Measurements from ENCODE around the gene UBFD1.
A peak's percentile ranks its signal among the peaks of the same experiment; 100 is the strongest.
"Not testable (repeated sequence)": the region's sequence is repeated elsewhere in the genome, so short reads cannot be mapped to it uniquely, and the experiment has no call there.

The UBFD1 gene

GRCh38 chr16:23571895-23572294 lies 14.4 kb downstream of the UBFD1 start:
- DNase-seq, result no peak

- DNase-seq, result no peak
These were observed 14.9 kb downstream of the UBFD1 start for GRCh38 chr16:23572394-23572793.

GRCh38 chr16:23573817-23574216 lies 16.3 kb downstream of the UBFD1 start:
- DNase-seq, result no peak

DNA sequence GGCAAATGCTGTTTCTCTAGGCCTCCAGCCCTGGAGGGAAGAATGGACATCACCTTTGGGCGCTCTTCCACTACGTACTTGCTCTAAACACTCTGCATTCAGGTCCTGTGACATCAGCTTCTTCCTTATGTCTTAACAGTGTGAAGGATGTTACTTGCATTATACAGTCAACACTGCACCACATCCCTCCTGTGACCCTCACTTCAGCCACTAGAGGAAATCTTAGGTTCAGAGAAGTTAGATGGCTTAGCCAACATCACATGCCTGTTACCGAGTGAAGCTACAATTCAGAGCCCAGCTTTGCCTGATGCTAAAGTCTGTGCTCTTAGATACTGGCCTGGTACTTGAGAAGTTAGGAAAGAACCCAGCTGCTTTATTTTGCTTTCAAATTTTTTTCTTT lies 18.3 kb downstream of the UBFD1 start:
- DNase-seq, result no peak

DNA sequence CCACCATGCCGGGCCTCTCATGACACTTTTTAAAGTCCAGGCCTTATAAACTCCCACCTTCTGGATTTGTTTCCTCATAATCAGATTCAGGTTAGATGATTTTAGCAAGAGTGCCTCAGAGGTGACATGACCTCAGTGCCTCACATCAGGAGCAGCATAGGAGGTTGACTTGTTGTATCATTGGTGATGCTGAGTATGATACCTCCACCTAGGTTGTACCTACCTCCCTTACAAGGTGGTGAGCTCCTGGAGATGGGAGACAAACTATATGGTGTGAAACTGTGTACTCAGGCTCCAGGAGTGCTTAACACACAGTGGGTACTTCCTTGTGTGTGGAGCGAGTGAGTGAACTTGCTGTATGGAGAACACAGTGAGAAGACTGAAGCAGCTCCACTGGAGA lies 20.0 kb downstream of the UBFD1 start:
- no peak for DNase-seq

GRCh38 chr16:23578101-23578830 lies 20.7 kb downstream of the UBFD1 start:
- DNase-seq, result no peak

DNA sequence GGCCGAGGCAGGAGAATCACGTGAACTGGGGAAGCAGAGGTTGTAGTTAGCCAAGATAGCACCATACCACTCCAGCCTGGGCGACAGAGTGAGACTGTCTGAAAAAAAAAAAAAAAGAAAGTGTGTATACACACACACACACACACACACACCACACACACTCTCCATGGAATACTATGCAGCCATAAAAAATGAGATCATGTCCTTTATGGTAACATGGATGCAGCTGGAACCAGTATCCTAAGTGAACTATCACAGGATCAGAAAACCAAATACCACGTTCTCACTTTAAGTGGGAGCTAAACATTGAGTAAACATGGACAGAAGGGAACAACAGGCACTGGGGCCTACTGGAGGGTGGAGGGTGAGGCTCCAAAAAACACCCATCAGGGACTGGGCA lies 21.8 kb downstream of the UBFD1 start:
- DNase-seq, result no peak

GRCh38 chr16:23580391-23580790 lies 22.9 kb downstream of the UBFD1 start:
- DNase-seq, result no peak

DNA sequence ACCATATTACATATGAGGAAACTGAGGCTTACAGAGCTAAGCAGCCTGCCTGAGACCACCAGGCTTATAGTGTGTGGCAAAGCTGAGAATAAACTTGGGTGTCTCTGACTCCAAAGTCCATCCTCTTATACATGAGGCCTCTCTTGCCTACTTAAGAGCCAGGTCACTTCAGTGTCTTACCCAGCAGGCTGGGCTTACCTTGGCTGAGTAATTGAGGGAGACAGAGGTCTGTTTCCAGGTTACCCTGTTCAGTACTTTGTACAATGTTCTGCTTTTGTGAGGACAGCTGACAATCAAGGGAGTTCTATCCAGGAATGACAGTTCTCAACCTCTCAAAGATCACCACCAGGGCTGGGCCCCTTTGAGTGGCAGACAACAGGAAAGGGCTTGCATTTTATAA lies 24.2 kb downstream of the UBFD1 start:
- DNase-seq, result no peak

DNA sequence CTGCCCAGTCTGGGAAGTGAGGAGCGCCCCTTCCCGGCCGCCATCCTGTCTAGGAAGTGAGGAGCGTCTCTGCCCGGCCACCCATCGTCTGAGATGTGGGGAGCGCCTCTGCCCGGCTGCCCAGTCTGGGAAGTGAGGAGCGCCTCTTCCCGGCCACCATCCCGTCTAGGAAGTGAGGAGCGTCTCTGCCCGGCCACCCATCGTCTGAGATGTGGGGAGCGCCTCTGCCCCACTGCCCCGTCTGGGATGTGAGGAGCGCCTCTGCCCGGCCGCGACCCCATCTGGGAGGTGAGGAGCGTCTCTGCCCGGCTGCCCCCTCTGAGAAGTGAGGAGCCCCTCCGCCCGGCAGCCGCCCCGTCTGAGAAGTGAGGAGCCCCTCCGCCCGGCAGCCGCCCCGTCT lies 25.7 kb downstream of the UBFD1 start:
- not testable (repeated sequence) for DNase-seq

DNA sequence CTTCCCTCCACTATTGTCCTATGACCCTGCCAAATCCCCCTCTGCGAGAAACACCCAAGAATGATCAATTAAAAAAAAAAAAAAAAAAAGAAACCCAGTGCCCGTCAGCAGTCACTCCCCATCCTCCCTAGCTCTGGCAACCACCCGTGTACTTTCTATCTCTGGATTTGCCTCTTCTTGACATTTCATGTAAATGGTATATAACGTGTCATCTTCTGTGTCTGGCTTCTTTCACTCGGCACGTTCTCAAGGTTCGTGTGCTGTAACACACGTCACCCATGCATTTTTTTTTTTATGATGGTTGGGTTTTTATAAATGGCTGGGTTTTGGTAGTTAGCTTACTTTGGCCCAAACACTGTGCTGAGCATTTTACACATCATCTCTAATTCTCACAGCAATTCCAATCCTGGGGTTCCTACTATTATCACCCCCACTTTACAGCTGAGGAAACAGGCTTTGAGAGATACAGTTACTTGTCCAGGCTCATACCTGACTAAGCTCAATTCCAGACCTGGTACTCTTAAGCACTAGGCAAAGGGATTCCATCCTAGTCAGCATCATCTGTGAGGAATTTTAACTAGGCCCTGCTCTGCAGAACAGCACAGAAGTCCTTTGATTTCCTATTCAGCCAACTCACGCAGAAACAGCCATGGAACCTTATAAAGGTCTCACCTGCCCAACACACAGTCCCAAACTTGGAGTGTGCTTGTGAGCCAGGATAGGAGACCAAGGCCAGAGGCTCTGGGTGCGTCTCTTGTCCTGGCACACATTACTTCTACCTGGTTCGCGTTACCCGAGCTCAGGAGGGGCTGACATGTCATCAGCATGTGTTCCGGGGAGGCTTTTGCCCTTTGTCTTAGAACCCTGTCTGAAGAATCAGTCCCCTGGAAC lies 26.9 kb downstream of the UBFD1 start:
- no peak for DNase-seq

GRCh38 chr16:23587726-23588125 lies 30.2 kb downstream of the UBFD1 start:
- DNase-seq, result no peak

- no peak for DNase-seq
These were observed 32.7 kb downstream of the UBFD1 start for GRCh38 chr16:23590181-23590580.

- no peak for DNase-seq
These were observed 36.7 kb downstream of the UBFD1 start for GRCh38 chr16:23594186-23594585.

DNA sequence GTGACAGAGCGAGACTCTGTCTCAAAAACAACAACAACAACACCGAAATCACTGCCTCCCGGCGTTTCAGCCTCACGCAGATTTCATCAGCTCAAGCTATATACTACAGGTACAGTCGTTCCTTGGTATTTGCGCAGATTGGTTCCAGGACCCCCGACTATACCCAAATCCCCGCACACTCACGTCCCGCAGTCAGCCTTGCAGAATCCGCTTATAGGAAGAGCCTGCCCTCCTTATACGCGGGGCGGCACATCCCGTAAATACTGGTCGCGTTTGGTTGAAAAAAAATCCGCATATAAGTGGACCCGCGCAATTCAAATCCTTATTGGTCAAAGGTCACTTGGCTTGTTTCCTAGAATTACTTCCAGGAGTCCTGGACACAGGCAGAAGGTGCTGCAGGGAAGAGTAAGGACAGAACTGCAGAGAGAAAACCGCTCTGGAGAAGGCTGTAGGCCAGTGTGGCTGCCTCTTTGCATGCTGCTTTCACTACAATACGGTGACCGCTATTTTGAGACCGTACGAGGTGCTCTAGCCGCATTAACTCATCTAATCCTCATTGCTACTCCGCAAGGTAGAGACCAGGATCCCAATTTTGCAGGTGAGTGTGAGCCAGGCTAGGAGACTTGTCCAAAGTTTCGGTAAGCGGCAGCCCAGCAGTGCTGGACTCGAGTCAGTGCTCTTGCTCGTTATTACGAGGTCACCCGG lies 37.9 kb downstream of the UBFD1 start:
- peak; percentile 5 for DNase-seq

DNA sequence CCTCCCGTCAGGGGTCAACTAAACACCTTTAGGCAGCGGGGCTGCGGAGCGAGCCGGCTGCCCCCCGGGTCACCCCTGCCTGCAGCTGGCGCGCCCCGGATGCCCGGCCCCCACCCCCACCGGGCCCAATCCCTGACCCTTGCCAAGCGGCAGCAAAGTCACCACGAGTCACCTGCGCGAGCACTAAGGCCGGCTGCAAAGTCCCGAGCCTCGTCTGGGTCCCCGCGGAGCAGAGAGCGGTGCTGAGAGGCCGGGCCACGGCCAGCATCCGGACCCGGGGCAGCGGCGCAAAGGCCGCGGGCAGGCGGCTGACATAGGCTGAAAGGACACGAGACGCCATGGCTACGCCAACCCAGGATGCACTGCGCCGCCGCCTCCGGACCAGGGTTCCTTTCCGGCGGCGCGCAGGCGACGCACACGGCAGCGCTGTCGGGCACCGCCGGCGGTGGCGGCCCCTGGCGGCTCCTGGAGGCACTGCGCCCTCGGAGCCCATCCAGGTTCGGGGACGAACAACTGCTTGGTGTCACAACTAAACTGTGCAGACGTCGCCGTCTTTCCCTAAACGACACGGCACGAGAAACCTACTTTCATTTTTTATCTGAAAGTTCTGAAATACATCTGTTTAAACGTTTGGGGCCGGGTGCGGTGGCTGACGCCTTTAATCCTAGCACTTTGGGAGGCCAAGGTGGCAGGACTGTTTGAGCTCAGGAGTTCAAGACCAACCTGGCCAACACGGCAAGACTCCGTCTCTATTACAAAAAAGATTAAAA lies 38.6 kb downstream of the UBFD1 start, which contains the start of gene NDUFAB1:
TSS of gene NDUFAB1 (minus strand) at position 366 of the 770 bp plus-strand sequence. CDS start at position 340, 26 bp downstream.
- DNase-seq, result peak; percentile 76

GRCh38 chr16:23597003-23597756 lies 39.7 kb downstream of the UBFD1 start:
- peak; percentile 37 for DNase-seq

- DNase-seq, result no peak
These were observed 50.2 kb downstream of the UBFD1 start for GRCh38 chr16:23607726-23608125.

GRCh38 chr16:23608194-23608593 lies 50.7 kb downstream of the UBFD1 start:
- DNase-seq, result no peak

GRCh38 chr16:23609929-23610328 lies 52.4 kb downstream of the UBFD1 start:
- DNase-seq, result no peak

DNA sequence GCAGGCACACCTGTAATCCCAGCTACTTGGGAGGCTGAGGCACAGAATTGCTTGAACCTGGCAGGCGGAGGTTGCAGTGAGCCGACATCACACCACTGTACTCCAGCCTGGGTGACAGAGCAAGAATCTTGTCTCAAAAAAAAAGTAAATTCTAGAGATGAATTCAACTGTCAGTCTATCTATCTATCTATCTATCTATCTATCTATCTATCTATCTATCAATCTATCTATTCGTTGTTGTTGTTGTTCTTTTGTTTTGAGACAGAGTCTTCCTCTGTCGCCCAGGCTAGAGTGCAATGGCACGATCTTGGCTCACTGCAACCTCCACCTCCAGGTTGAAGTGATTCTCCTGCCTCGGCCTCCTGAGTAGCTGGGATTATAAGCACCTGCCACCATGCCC lies 53.4 kb downstream of the UBFD1 start:
- DNase-seq, result not testable (repeated sequence)

GRCh38 chr16:23611936-23612335 lies 54.4 kb downstream of the UBFD1 start:
- DNase-seq, result no peak

Measured in NCI-H2227 treated with DMSO at 0.1 percent for 48 hours (cell line).